DMS79 treated with DMSO at 0.1 percent for 48 hours (cell line): ENCODE results near the gene SPDYE18.
"Not testable (repeated sequence)": the region's sequence is repeated elsewhere in the genome, so short reads cannot be mapped to it uniquely, and the experiment has no call there.

Experiments
- DNase-seq: peaks from one replicate; lab custom pipeline; 2025; lab: John Stamatoyannopoulos, UW

Gene SPDYE18, protein sequence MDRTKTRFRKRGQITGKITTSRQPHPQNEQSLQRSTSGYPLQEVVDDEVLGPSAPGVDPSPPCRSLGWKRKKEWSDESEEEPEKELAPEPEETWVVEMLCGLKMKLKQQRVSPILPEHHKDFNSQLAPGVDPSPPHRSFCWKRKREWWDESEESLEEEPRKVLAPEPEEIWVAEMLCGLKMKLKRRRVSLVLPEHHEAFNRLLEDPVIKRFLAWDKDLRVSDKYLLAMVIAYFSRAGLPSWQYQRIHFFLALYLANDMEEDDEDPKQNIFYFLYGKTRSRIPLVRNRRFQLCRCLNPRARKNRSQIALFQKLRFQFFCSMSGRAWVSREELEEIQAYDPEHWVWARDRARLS

GRCh38 chr7:77062557-77062956 lies at the start of gene SPDYE18:
SPDYE18 (minus strand) TSS chr7:77062558; CDS start chr7:77060512, 2,046 bp downstream.
- not testable (repeated sequence) for DNase-seq

DNA sequence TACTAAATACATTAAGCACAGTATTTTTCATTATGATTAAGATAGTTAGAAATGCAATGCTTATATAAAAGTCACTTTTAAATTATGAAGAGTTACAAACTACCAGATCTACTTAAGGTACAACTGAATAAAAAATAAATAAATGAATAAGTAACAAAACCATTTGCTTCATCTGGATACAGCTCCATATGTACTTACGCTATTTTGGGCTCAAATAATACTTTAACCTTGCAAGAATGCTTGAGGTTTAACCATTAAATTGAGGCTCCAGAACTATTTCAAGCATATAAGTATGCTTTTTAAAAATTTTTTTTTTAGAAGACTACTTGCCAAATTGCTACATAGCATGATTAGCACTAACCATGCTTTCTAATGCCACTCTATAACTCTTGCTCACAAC lies 46.0 kb upstream of the SPDYE18 start:
- not testable (repeated sequence) for DNase-seq

- DNase-seq, result not testable (repeated sequence)
Measured at GRCh38 chr7:77107659-77108058, 45.3 kb upstream of the SPDYE18 start.

- DNase-seq, result not testable (repeated sequence)
Measured at GRCh38 chr7:77105904-77106303, 43.5 kb upstream of the SPDYE18 start.

- DNase-seq, result not testable (repeated sequence)
Measured at GRCh38 chr7:77102671-77103070, 40.3 kb upstream of the SPDYE18 start.

DNA sequence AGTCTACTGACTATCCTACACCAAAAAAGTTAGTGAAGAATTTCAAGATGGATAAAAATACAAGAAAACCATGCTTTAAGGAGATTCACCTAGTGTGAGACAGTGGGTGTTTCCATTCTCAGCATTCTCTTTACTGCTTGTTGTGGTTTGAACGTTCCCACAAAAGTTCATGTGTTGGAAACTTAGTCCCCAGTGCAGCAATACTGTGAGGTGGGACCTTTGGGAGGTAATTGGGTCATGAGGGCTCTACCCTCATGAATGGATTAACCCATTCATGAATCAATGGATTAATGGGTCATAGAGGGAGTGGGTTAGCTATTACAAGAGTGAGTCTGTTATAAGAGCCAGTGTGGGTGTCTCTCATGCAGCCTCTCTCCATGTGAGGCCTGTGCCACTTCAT lies 38.8 kb upstream of the SPDYE18 start:
- DNase-seq, result not testable (repeated sequence)

DNA sequence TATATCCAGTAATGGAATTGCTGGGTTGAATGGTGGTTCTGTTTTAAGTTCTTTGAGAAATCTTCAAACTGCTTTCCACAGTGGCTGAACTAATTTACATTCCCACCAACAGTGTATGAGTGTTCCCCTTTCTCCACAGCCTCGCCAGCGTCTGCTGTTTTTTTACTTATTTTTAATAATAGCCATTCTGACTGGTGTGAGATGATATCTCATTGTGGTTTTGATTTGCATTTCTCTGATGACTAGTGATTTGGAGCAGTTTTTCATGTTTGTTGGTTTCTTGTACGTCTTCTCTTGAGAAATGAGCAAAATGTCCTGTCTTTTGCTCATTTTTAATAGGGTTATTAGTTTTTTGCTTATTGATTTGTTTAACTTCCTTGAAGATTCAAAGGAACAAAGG lies 38.1 kb upstream of the SPDYE18 start:
- not testable (repeated sequence) for DNase-seq

GRCh38 chr7:77092301-77092700 lies 29.9 kb upstream of the SPDYE18 start:
- not testable (repeated sequence) for DNase-seq

GRCh38 chr7:77082192-77082591 lies 19.8 kb upstream of the SPDYE18 start:
- DNase-seq, result not testable (repeated sequence)

DNA sequence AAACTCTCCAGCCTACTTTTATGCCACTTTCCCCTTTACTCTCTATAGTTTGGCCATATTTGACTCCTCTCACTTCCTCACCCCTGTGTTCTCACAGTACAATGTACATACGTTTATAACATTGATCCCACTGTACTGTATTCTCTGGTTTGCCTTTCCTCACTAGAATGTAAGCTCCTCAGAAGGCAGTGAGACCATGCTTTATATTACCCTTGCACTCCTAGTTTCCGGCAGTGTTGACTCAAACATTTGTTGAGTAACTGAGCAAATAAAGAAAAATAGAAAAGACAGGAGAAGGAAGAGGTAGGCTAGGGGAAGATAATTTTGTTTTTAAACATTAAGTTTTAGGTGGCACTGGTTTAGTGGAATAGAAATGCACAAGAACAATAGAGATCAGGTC lies 17.9 kb upstream of the SPDYE18 start:
- not testable (repeated sequence) for DNase-seq

DNA sequence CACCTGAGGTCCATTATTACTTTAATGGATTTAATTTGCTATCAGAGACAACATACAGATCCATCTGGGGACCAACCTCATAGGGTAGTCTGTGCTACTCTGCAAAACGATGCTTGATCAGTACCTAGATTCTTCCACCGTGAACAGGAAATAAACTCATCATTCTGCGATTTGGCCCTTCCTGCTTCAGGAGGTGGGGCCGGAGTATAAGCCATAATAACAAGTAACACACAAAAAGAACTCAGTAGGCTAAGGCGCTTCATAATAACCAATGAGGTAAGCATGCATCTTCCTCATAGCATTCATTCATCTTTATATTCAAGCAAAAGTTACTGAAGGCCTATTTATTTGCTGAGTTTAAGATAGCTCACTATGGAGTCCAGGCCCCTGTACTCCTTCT lies 17.3 kb upstream of the SPDYE18 start:
- not testable (repeated sequence) for DNase-seq

- not testable (repeated sequence) for DNase-seq
Measured at GRCh38 chr7:77079112-77079511, 16.8 kb upstream of the SPDYE18 start.

GRCh38 chr7:77077060-77077459 lies 14.7 kb upstream of the SPDYE18 start:
- DNase-seq, result not testable (repeated sequence)

DNA sequence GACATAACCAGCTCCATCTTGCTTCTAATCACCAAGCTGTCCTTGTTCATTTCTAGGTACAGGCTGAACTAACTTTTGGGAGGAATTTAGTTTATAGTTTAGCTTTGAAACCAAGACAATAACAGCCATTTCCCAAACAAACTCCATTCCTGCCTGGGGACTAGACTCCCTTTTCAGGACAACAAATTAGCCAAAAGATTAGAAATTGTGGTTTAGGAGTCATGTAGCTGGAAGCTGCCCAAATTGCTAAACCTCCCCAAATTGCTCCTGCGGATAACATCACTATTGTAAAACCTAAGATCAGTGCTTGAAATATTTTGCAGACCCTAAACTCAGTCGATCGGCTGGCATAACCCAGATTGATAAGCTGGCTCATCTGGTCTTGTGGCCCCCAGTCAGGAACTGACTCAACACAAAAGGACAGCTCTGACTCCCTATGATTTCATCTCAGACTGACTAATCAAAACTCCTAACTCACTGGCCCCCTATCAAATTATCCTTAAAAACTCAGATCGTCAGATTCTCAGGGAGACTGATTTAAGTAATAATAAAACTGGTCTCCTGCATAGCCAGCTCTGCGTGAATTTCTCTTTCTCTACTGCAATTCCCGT lies 12.5 kb upstream of the SPDYE18 start:
- not testable (repeated sequence) for DNase-seq

DNA sequence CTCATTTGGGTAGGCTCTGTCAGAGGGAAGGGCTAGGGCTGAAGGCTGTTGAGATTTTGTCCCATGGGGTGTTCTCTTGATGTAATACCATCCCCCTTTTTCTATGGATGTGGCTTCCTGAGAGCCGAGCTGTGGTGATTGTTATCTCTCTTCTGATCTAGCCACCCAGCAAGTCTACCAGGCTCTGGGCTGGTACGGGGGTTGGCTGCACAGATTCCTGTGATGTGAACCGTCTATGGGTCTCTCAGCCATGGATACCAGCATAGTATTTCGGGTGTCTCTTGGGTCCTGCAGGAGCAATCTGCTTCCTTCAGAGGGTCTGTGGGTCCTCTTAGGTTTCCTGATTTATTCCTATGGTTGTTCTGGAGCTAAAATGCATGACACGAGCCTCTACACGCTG lies 8.8 kb upstream of the SPDYE18 start:
- DNase-seq, result not testable (repeated sequence)

DNA sequence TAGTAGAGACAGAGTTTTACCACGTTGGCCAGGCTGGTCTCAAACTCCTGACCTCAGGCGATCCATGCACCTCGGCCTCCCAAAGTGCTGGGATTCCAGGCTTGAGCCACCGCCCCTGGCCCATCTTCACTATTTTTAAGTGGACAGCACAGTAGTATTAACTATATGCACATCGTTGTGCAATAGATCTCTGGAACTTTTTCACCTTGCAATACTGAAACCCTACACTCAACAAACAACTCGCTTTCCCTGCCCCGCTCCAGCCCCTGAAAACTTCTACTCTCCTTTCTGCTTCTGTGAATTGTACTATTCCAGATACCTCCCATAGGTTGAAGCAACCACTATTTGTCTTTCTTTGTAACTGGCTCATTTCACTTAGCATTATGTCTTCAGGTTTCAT lies 3.5 kb upstream of the SPDYE18 start:
- not testable (repeated sequence) for DNase-seq

GRCh38 chr7:77063732-77064131 lies 1.4 kb upstream of the SPDYE18 start:
- not testable (repeated sequence) for DNase-seq

DNA sequence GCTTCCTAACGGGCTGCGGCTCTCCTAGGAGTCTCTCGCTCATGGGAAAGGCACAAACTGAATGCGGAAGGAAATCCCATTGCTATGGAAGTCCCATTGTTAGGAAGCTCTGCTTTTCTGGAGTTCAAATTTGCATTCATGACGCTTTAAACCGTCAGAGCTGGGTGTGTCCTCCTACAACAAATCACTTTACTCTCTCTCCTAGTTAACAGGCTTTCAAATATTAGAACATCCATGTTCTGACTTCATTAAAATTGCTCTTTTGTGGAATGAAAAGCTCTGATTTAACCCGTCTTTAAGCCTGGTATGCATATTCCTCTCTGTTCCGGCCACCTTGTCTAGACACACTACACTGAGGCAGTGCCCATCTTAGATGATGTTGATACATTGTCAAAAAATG lies 30.1 kb downstream of the SPDYE18 start, which contains the start of gene SPDYE17:
SPDYE17 (minus strand) TSS at position 101 of the 400 bp plus-strand sequence. CDS start 1,791 bp downstream, outside the sequence.
- not testable (repeated sequence) for DNase-seq

GRCh38 chr7:77026349-77026748 lies 36.0 kb downstream of the SPDYE18 start:
- not testable (repeated sequence) for DNase-seq

DNA sequence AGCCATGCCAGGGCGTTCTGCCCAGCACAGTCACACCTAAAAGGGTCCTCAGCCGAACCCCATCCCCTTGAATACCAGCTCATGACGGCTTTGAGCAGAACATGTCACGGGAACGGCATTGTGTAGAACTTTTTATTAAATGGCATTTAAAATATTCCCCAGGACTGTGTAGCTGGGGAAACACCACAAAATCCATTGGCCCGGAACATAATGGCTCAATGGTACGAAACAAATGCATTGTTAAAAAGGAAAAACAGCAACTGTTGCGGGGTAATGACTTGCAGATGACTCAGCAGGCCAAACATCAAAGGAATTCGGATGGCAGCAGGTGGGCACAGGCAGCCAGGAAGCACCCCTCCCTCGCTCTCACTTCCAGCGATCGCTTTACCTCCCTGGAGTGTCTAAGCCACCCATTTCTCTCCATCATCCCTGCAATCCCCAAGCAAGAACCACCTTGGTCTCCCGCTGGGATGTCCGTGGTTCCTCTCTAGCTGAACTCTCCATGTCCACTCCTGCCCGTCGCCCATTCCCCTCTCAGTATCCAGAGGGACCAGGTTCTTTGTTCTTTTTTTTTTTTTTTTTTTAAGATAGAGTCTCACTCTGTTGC lies 52.2 kb downstream of the SPDYE18 start:
- not testable (repeated sequence) for DNase-seq

DNA sequence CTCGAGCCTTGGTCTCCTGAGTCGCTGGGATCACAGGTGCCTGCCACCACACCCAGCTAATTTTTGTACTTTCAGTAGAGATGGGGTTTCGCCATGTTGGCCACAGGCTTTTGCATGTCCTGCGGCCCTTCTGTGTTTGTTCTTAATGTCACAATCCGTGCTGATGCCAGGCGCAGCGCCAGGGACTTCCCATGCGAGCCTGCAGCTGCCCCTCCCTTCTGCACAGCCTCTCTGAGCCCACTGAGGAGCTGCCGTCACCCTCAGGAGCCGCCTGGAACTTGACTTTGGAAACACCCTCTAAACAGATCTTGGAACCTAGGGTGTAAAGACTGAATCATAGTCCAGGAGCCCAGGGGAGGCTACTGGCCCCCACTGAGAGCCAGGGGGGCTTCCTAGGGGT lies 54.4 kb downstream of the SPDYE18 start:
- DNase-seq, result not testable (repeated sequence)
